SK-N-SH (cell line): ENCODE measurements around the gene METRNL. TPM values are rescaled to one million over a fixed set of nuclear protein-coding genes. Genes with fewer than 3 reads are reported as not detected.

Source experiments
- CTCF ChIA-PET: fragments of 300-600, 350-600 bp; formaldehyde crosslinking; extraction: SDS; loops from one replicate; lab custom pipeline; 2021; lab: Yijun Ruan, JAX
- POLR2A ChIA-PET: fragments of 350-600 bp; sonication (Branson Sonifier 250); formaldehyde crosslinking; extraction: SDS; loops from one replicate; lab custom pipeline; 2020; ENCODE audit warnings: antibody characterized with exemption, inconsistent platforms; lab: Yijun Ruan, JAX
- DNase-seq: peaks from one replicate; pipeline ENCODE4 v3.0.0; 2012
- H2AFZ ChIP-seq: fragments of 200-600 bp; sonication (generic); 2 replicates; pipeline ENCODE4 v1.8.1; 2016; ENCODE audit warnings: antibody characterized with exemption, mild to moderate bottlenecking, low read depth
- H3F3A ChIP-seq: fragments of 200-600 bp; sonication (generic); replicated peaks from 2 replicates; pipeline ENCODE3; 2016; ENCODE audit warnings: antibody characterized with exemption, mild to moderate bottlenecking; ENCODE audit not compliant: insufficient read depth
- H3K27ac ChIP-seq, 2 experiments: fragments of 200-500 bp in 1 of 2; fragments of 200-600 bp in 1 of 2; sonication (Bioruptor generic) in 1 of 2; sonication (generic), shearing (Covaris generic) in 1 of 2; 2 replicates each; pipeline versions ENCODE4 v1.5.1 to v1.6.1; 2014 to 2016; ENCODE audit warnings: low read depth in 2 of 2, inconsistent platforms in 1 of 2, low read length in 1 of 2, mild to moderate bottlenecking in 1 of 2, mixed read lengths in 1 of 2
- H3K27me3 ChIP-seq: fragments of 200-600 bp; sonication (generic), shearing (Covaris generic); 2 replicates; pipeline ENCODE4 v1.6.1; 2016; ENCODE audit warnings: mixed run types; ENCODE audit not compliant: insufficient read depth
- H3K36me3 ChIP-seq, 2 experiments: fragments of 200-500 bp in 1 of 2; fragments of 200-600 bp in 1 of 2; sonication (Bioruptor generic) in 1 of 2; sonication (generic) in 1 of 2; replicated peaks in 1 of 2; 2 replicates each; pipeline versions ENCODE3 to v1.5.1; 2014 to 2016; ENCODE audit warnings: low read length in 1 of 2, mild to moderate bottlenecking in 1 of 2; ENCODE audit not compliant: insufficient read depth in 2 of 2, control insufficient read depth in 1 of 2
- H3K4me1 ChIP-seq, 2 experiments: fragments of 200-500 bp in 1 of 2; fragments of 200-600 bp in 1 of 2; sonication (Bioruptor generic) in 1 of 2; sonication (generic), shearing (Covaris generic) in 1 of 2; 2 replicates each; pipeline versions ENCODE4 v1.5.1 to v1.6.1; 2014 to 2016; ENCODE audit warnings: low read depth in 1 of 2, low read length in 1 of 2, mixed run types in 1 of 2; ENCODE audit not compliant: insufficient read depth in 2 of 2, control insufficient read depth in 1 of 2
- H3K4me2 ChIP-seq: fragments of 200-600 bp; sonication (generic), shearing (Covaris generic); 2 replicates; pipeline ENCODE4 v1.6.1; 2017; ENCODE audit warnings: mixed run types
- H3K4me3 ChIP-seq, 2 experiments: fragments of 200-500 bp in 1 of 2; fragments of 200-600 bp in 1 of 2; sonication (Bioruptor generic) in 1 of 2; sonication (generic), shearing (Covaris generic) in 1 of 2; 2 replicates each; pipeline versions ENCODE4 v1.5.1 to v1.8.1; 2014 to 2016; ENCODE audit warnings: low read depth in 2 of 2, inconsistent platforms in 1 of 2, low read length in 1 of 2, mild to moderate bottlenecking in 1 of 2, mixed read lengths in 1 of 2, moderate library complexity in 1 of 2
- H3K79me2 ChIP-seq: fragments of 200-600 bp; sonication (generic); 2 replicates; pipeline ENCODE4 v1.8.1; 2017; ENCODE audit warnings: mild to moderate bottlenecking; ENCODE audit not compliant: insufficient read depth
- H3K9ac ChIP-seq: fragments of 200-600 bp; sonication (generic); 2 replicates; pipeline ENCODE4 v1.6.1; 2017; ENCODE audit warnings: mixed run types
- H3K9me2 ChIP-seq: fragments of 200-600 bp; sonication (generic); 2 replicates; pipeline ENCODE4 v1.6.1; 2017; ENCODE audit warnings: mixed run types
- H3K9me3 ChIP-seq: fragments of 200-600 bp; sonication (generic); 2 replicates; pipeline ENCODE4 v1.6.1; 2017; ENCODE audit warnings: mixed run types, mild to moderate bottlenecking, moderate library complexity
- H4K20me1 ChIP-seq: fragments of 200-600 bp; sonication (generic); 2 replicates; pipeline ENCODE4 v1.6.1; 2017; ENCODE audit warnings: mild to moderate bottlenecking, mixed run types; ENCODE audit not compliant: insufficient read depth
- EP300 ChIP-seq, 2 experiments: IDR thresholded peaks; 2 replicates each; pipeline versions ENCODE4 v1.4.0 to v1.6.1; 2012; ENCODE audit warnings: borderline replicate concordance in 1 of 2, low read depth in 1 of 2, low read length in 1 of 2
- EZH2phosphoT487 ChIP-seq: fragments of 200-600 bp; sonication (generic); IDR thresholded peaks from 2 replicates; pipeline ENCODE4 v1.6.1; 2017; ENCODE audit warnings: low read depth, mixed run types, mild to moderate bottlenecking, antibody characterized with exemption, moderate library complexity, borderline replicate concordance
- FOXJ3 ChIP-seq: sonication (generic); formaldehyde crosslinking; IDR thresholded peaks from 2 replicates; pipeline ENCODE4 v1.5.1; 2020; ENCODE audit warnings: mild to moderate bottlenecking, missing genetic modification reagents
- FOXM1 ChIP-seq: IDR thresholded peaks from 2 replicates; pipeline ENCODE4 v1.4.0; 2012; ENCODE audit warnings: low read depth, mild to moderate bottlenecking
- GABPA ChIP-seq: IDR thresholded peaks from 2 replicates; pipeline ENCODE4 v1.4.0; 2012; ENCODE audit warnings: low read depth, mild to moderate bottlenecking
- IRF3 ChIP-seq: fragments of 150-350 bp; IDR thresholded peaks from 2 replicates; pipeline ENCODE4 v1.6.1; 2016; ENCODE audit warnings: mild to moderate bottlenecking, low read depth, low read length
- MEF2A ChIP-seq: IDR thresholded peaks from 2 replicates; pipeline ENCODE4 v1.4.0; 2012; ENCODE audit warnings: low read depth, borderline replicate concordance
- MXI1 ChIP-seq: IDR thresholded peaks from 2 replicates; pipeline ENCODE4 v1.6.1; 2012; ENCODE audit warnings: mild to moderate bottlenecking, low read depth, low read length, improper control_type of control experiment
- NRF1 ChIP-seq: IDR thresholded peaks from 2 replicates; pipeline ENCODE4 v1.6.1; 2012; ENCODE audit warnings: low read depth, mild to moderate bottlenecking, low read length
- PBX3 ChIP-seq: IDR thresholded peaks from 2 replicates; pipeline ENCODE4; 2012
- POLR2AphosphoS5 ChIP-seq: IDR thresholded peaks from 2 replicates; pipeline ENCODE4 v1.6.1; 2012; ENCODE audit warnings: low read depth, low read length
- RFX5 ChIP-seq: IDR thresholded peaks from 2 replicates; pipeline ENCODE4 v1.6.1; 2012; ENCODE audit warnings: mild to moderate bottlenecking, improper control_type of control experiment, low read length
- RXRA ChIP-seq: IDR thresholded peaks from 2 replicates; pipeline ENCODE4 v1.4.0; 2012; ENCODE audit warnings: low read depth, mild to moderate bottlenecking, borderline replicate concordance
- SIN3A ChIP-seq: IDR thresholded peaks from 2 replicates; pipeline ENCODE4 v1.6.1; 2012; ENCODE audit warnings: low read depth, mild to moderate bottlenecking, low read length, moderate library complexity, borderline replicate concordance
- TAF1 ChIP-seq: IDR thresholded peaks from 2 replicates; pipeline ENCODE4 v1.6.1; 2012; ENCODE audit warnings: low read depth, mild to moderate bottlenecking, low read length, moderate library complexity, borderline replicate concordance
- USF2 ChIP-seq: fragments of 150-350 bp; IDR thresholded peaks from 2 replicates; pipeline ENCODE4 v1.6.1; 2017; ENCODE audit warnings: antibody characterized with exemption, low read length, low read depth, borderline replicate concordance
- WGBS: methylation state at CpG from one replicate; pipeline ENCODE4 v1.1.6; 2017; ENCODE audit warnings: low lambda C conversion rate; 5-methylcytosine and 5-hydroxymethylcytosine counted together
- polyA plus RNA-seq, 3 experiments: library from polyadenylated mRNA; depleted of rRNA; stranded (reverse); fragments of >200 nt; gene quantifications; 2 replicates each; pipeline ENCODE4 v1.2.3, GENCODE V29; 2012

METRNL gene
- polyA plus RNA-seq, 1 of the 3 experiments (the other 2 are of a cell fraction): 75.5 TPM

GRCh38 chr17:83086907-83087787, 7.7 kb downstream of the METRNL start:
- Histone ChIP-seq H3K9me3 (no peaks in the 10 kb centered on the region), H2AFZ (no peak overlapping the region), H3K9ac (no peak overlapping the region), H3K4me3 (no peak overlapping the region), H3K9me2 (no peaks in the 10 kb centered on the region), H3K27me3 (no peaks in the 10 kb centered on the region), H3K79me2 (peaks cover 87% of the 10 kb centered on the region), H4K20me1 (peaks cover 90% of the 10 kb centered on the region), H3K36me3 (peaks cover 13 to 29% of the 10 kb centered on the region in 2 experiments), H3K27ac (no peak overlapping the region), H3F3A (peaks cover 33% of the 10 kb centered on the region), H3K4me1 (peaks cover 22 to 25% of the 10 kb centered on the region in 2 experiments), H3K4me2 (no peak overlapping the region)
- TF ChIP-seq USF2 (no peak), RFX5 (no peak), SIN3A (no peak), TAF1 (no peak), RXRA (no peak), PBX3 (no peak), FOXM1 (no peak), EZH2phosphoT487 (no peak), EP300 (IDR thresholded peaks at IDR 0.05; ENCODE audit: borderline replicate concordance in 1 of 2, low read depth in 1 of 2, low read length in 1 of 2) (no peak), FOXJ3 (CRISPR knock-in tag) (no peak), POLR2AphosphoS5 (no peak), IRF3 (no peak), MXI1 (no peak), GABPA (no peak), MEF2A (no peak), NRF1 (no peak)
- 93% methylated on average over 21 of the region's 39 CpGs for WGBS
- POLR2A ChIA-PET: no interaction called here
- CTCF ChIA-PET: no interaction called here
- no peak for DNase-seq
